ENCODE results near the gene ARHGAP19. TPM values are rescaled to one million over a fixed set of nuclear protein-coding genes. Genes with fewer than 3 reads are reported as not detected.

The ARHGAP19 gene
- polyA plus RNA-seq, 1 of the 3 experiments (the other 2 are of a cell fraction) = 3.8 TPM

- H3F3A ChIP-seq (replicated peaks; ENCODE audit: insufficient read depth) = no peaks in the 10 kb centered on the region
- TF ChIP-seq IRF3 (IDR thresholded peaks at IDR 0.05; ENCODE audit: low read depth, low read length) = no peak
- no peak for TF ChIP-seq CHD2 (IDR thresholded peaks at IDR 0.05; ENCODE audit: low read length, partially characterized antibody)
- TF ChIP-seq USF1 (IDR thresholded peaks at IDR 0.05; ENCODE audit: borderline replicate concordance, low read depth) = no peak
- no peak for TF ChIP-seq USF2 (IDR thresholded peaks at IDR 0.05; ENCODE audit: borderline replicate concordance, low read depth, low read length)
- no peak for TF ChIP-seq REST (IDR thresholded peaks at IDR 0.05; ENCODE audit: low read depth, low read length)
- no peak for TF ChIP-seq RCOR1 (IDR thresholded peaks at IDR 0.05; ENCODE audit: low read length)
- TF ChIP-seq NFIC (IDR thresholded peaks at IDR 0.05; ENCODE audit: borderline replicate concordance) = no peak
- TF ChIP-seq FOXJ3 (CRISPR knock-in tag; IDR thresholded peaks at IDR 0.05) = no peak
- TF ChIP-seq ELF1 (IDR thresholded peaks at IDR 0.05) = no peak
- TF ChIP-seq PBX3 (IDR thresholded peaks at IDR 0.05) = no peak
- no peak for TF ChIP-seq YY1 (IDR thresholded peaks at IDR 0.05; ENCODE audit: low read depth)
- no peak for TF ChIP-seq MEF2A (IDR thresholded peaks at IDR 0.05; ENCODE audit: borderline replicate concordance, low read depth)
- no peak for TF ChIP-seq TCF12 (IDR thresholded peaks at IDR 0.05)
- no peak for TF ChIP-seq GATA2 (CRISPR knock-in tag; IDR thresholded peaks at IDR 0.05)
- TF ChIP-seq MXI1 (IDR thresholded peaks at IDR 0.05; ENCODE audit: low read depth, low read length) = no peak
- TF ChIP-seq GABPA (IDR thresholded peaks at IDR 0.05; ENCODE audit: low read depth) = no peak
- TF ChIP-seq MAX (IDR thresholded peaks at IDR 0.05; ENCODE audit: low read depth) = no peak
- H3K27me3 ChIP-seq (ENCODE audit: insufficient read depth) = no peaks in the 10 kb centered on the region
- no peaks in the 10 kb centered on the region for H3K36me3 ChIP-seq (replicated peaks in 1 of 2; ENCODE audit: control insufficient read depth in 1 of 2, insufficient read depth in 2 of 2, low read length in 1 of 2)
- no peak for DNase-seq
- no peak overlapping the region for H3K9ac ChIP-seq
- 89% methylated on average over 3 of the region's 3 CpGs for WGBS (ENCODE audit: low lambda C conversion rate)
- H3K4me3 ChIP-seq (ENCODE audit: low read depth in 2 of 2, low read length in 1 of 2) = no peak overlapping the region
- H3K9me2 ChIP-seq = no peaks in the 10 kb centered on the region
- H2AFZ ChIP-seq (ENCODE audit: low read depth) = no peak overlapping the region
- no peak overlapping the region for H3K4me2 ChIP-seq
- H3K9me3 ChIP-seq = no peaks in the 10 kb centered on the region
- peaks cover 48% of the 10 kb centered on the region for H3K79me2 ChIP-seq (ENCODE audit: insufficient read depth)
- CTCF ChIA-PET = interaction anchor here (1.2 to 8.9 kb wide), 2 partner anchors 8 to 36 kb away, joined by 3 to 57 read pairs; no protein-coding TSS in a partner anchor
- no peaks in the 10 kb centered on the region; a peak in 1 of 4 replicates for H3K4me1 ChIP-seq (ENCODE audit: control insufficient read depth in 1 of 2, insufficient read depth in 2 of 2, low read depth in 1 of 2, low read length in 1 of 2)
- no peak overlapping the region for H3K27ac ChIP-seq (ENCODE audit: low read depth in 2 of 2, low read length in 1 of 2)
- POLR2A ChIA-PET = no interaction called here
- no peaks in the 10 kb centered on the region for H4K20me1 ChIP-seq (ENCODE audit: insufficient read depth)
Observed at GRCh38 chr10:97270523-97271154, 21.8 kb downstream of the ARHGAP19 start.
